Neural progenitor cell (in vitro differentiated cells): ENCODE data around the gene SNRNP200.

Experiments
- CTCF ChIP-seq: fragments of 200-600 bp; sonication (generic); IDR thresholded peaks from 2 replicates; pipeline ENCODE4 v1.5.1; 2017; ENCODE audit warnings: antibody characterized with exemption, mild to moderate bottlenecking
- EZH2 ChIP-seq: fragments of 200-600 bp; sonication (generic); IDR thresholded peaks from 2 replicates; pipeline ENCODE4 v1.6.1; 2017; ENCODE audit warnings: antibody characterized with exemption, mild to moderate bottlenecking, moderate library complexity
- EZH2phosphoT487 ChIP-seq: fragments of 200-600 bp; sonication (generic); IDR thresholded peaks from 2 replicates; pipeline ENCODE4 v1.6.1; 2017; ENCODE audit warnings: antibody characterized with exemption

GRCh38 chr2:96233880-96234316, 71.4 kb downstream of the SNRNP200 start:
- TF ChIP-seq CTCF (no peak), EZH2 (no peak), EZH2phosphoT487 (no peak)
